Keratinocyte (primary cell): Measurements from ENCODE around the gene ADAMTS7. TPM values are rescaled to one million over a fixed set of nuclear protein-coding genes. Genes with fewer than 3 reads are reported as not detected.
"Not testable (repeated sequence)": the region's sequence is repeated elsewhere in the genome, so short reads cannot be mapped to it uniquely, and the experiment has no call there.

Experiments used
- DNase-seq: peaks from one replicate; pipeline ENCODE4 v3.0.0-alpha.2; 2011; ENCODE audit warnings: low read depth, missing footprints, low spot score
- FAIRE-seq: peaks from 2 replicates; lab custom pipeline; 2011; peaks lifted over from hg19 to GRCh38; lab: Jason Lieb, UNC
- H2AFZ ChIP-seq: 2 replicates; pipeline ENCODE4 v1.6.0; 2012; ENCODE audit warnings: low read length, control low read depth, inconsistent platforms; ENCODE audit not compliant: control insufficient read depth
- H3K27ac ChIP-seq: 2 replicates; pipeline ENCODE4 v1.5.1; 2011; ENCODE audit warnings: low read length; ENCODE audit not compliant: control insufficient read depth, insufficient read depth
- H3K27me3 ChIP-seq: 3 replicates; pipeline ENCODE4 v1.6.0; 2011; ENCODE audit warnings: low read length; ENCODE audit not compliant: control insufficient read depth, insufficient read depth; ENCODE audit errors: extremely low read depth
- H3K36me3 ChIP-seq, 2 experiments: 2 replicates in 1 of 2; 3 replicates in 1 of 2; pipeline ENCODE4 v1.5.1; 2011; ENCODE audit warnings: low read length in 2 of 2, mild to moderate bottlenecking in 1 of 2; ENCODE audit not compliant: control insufficient read depth in 2 of 2, insufficient read depth in 2 of 2; ENCODE audit errors: extremely low read depth in 1 of 2
- H3K4me1 ChIP-seq: 3 replicates; pipeline ENCODE4 v1.5.1; 2011; ENCODE audit warnings: low read length; ENCODE audit not compliant: control insufficient read depth, insufficient read depth; ENCODE audit errors: extremely low read depth
- H3K4me2 ChIP-seq: 3 replicates; pipeline ENCODE4 v1.6.0; 2011; ENCODE audit warnings: low read depth, low read length; ENCODE audit not compliant: control insufficient read depth, insufficient read depth; ENCODE audit errors: extremely low read depth
- H3K4me3 ChIP-seq, 3 experiments: fragments of 200-600 bp in 1 of 3; sonication (generic) in 1 of 3; 2 replicates in 2 of 3; 3 replicates in 1 of 3; pipeline ENCODE4 v1.5.1; 2011 to 2016; ENCODE audit warnings: low read length in 3 of 3, mild to moderate bottlenecking in 3 of 3, control low read depth in 2 of 3, inconsistent platforms in 1 of 3, low read depth in 1 of 3, mixed read lengths in 1 of 3, mixed run types in 1 of 3, moderate library complexity in 1 of 3; ENCODE audit not compliant: control insufficient read depth in 2 of 3, insufficient read depth in 2 of 3; ENCODE audit errors: extremely low read depth in 1 of 3
- H3K79me2 ChIP-seq: 2 replicates; pipeline ENCODE4 v1.6.0; 2012; ENCODE audit warnings: low read length; ENCODE audit not compliant: control insufficient read depth, insufficient read depth
- H3K9ac ChIP-seq: 3 replicates; pipeline ENCODE4 v1.6.0; 2011; ENCODE audit warnings: low read length; ENCODE audit not compliant: control insufficient read depth, insufficient read depth; ENCODE audit errors: extremely low read depth
- H3K9me1 ChIP-seq: 3 replicates; pipeline ENCODE4 v1.6.0; 2011; ENCODE audit warnings: low read length; ENCODE audit not compliant: control insufficient read depth, insufficient read depth; ENCODE audit errors: extremely low read depth
- H3K9me3 ChIP-seq: 2 replicates; pipeline ENCODE4 v1.5.1; 2012; ENCODE audit warnings: low read depth, low read length; ENCODE audit not compliant: control insufficient read depth
- H4K20me1 ChIP-seq: 3 replicates; pipeline ENCODE4 v1.6.0; 2011; ENCODE audit warnings: low read length; ENCODE audit not compliant: control insufficient read depth, insufficient read depth; ENCODE audit errors: extremely low read depth
- CTCF ChIP-seq, 3 experiments: IDR thresholded peaks in 1 of 3; conservative IDR thresholded peaks in 1 of 3; optimal IDR thresholded peaks in 1 of 3; 2 replicates in 2 of 3; 3 replicates in 1 of 3; pipeline versions ENCODE3 to v1.5.1; 2011; ENCODE audit warnings: low read length in 3 of 3, mild to moderate bottlenecking in 3 of 3, moderate library complexity in 2 of 3, control low read depth in 1 of 3, inconsistent platforms in 1 of 3; ENCODE audit not compliant: insufficient read depth in 2 of 3; ENCODE audit errors: extremely low read depth in 1 of 3
- EZH2 ChIP-seq: IDR thresholded peaks from one replicate; pipeline ENCODE4 v1.6.1; 2012; ENCODE audit warnings: inconsistent platforms, mild to moderate bottlenecking, low read length, moderate library complexity
- dilution Hi-C: fragments of 300-500 bp; cut with MboI; formaldehyde crosslinking; loops from one replicate; pipeline ENCODE4 v1.7.0; 2020; ENCODE audit warnings: low sequenced_read_pairs; ENCODE audit not compliant: extremely low pct_ligation_motif_present
- polyA plus RNA-seq, 5 experiments: library from polyadenylated mRNA; depleted of rRNA in 3 of 5; stranded (reverse) in 3 of 5; stranded (forward) in 1 of 5; unstranded in 1 of 5; fragments of >200 nt; gene quantifications; 1 replicate in 1 of 5; 2 replicates in 3 of 5; 3 replicates in 1 of 5; pipeline versions ENCODE4 v1.2.1 to v1.2.3, GENCODE V29; 2011 to 2012; ENCODE audit warnings: missing spikeins in 2 of 5, low read depth in 1 of 5, low replicate concordance in 1 of 5

ADAMTS7 gene
- polyA plus RNA-seq, 1 donor (not counting 4 experiments of a cell fraction or from before 2014, with no cell fraction given), result 0.13 TPM

- Histone ChIP-seq H3K9ac (no peak overlapping the region), H3K79me2 (no peaks in the 10 kb centered on the region), H3K4me1 (no peaks in the 10 kb centered on the region), H3K4me3 (no peak overlapping the region), H3K27ac (no peak overlapping the region), H2AFZ (no peak overlapping the region), H3K4me2 (no peak overlapping the region), H3K27me3 (peaks cover 3% of the 10 kb centered on the region), H4K20me1 (no peaks in the 10 kb centered on the region), H3K36me3 (no peaks in the 10 kb centered on the region), H3K9me1 (no peaks in the 10 kb centered on the region), H3K9me3 (no peaks in the 10 kb centered on the region)
- DNase-seq (no peak), FAIRE-seq (no peak)
- no peak for TF ChIP-seq EZH2
- TF ChIP-seq CTCF (optimal IDR thresholded peaks at IDR 0.05 in 1 of 3, IDR thresholded peaks at IDR 0.05 in 1 of 3, conservative IDR thresholded peaks at IDR 0.05 in 1 of 3; ENCODE audit: extremely low read depth in 1 of 3, insufficient read depth in 2 of 3, low read length in 3 of 3), result no peak
- dilution Hi-C loops, result no loop called here
Observed at GRCh38 chr15:78726870-78727551, 84.3 kb downstream of the ADAMTS7 start.

DNA sequence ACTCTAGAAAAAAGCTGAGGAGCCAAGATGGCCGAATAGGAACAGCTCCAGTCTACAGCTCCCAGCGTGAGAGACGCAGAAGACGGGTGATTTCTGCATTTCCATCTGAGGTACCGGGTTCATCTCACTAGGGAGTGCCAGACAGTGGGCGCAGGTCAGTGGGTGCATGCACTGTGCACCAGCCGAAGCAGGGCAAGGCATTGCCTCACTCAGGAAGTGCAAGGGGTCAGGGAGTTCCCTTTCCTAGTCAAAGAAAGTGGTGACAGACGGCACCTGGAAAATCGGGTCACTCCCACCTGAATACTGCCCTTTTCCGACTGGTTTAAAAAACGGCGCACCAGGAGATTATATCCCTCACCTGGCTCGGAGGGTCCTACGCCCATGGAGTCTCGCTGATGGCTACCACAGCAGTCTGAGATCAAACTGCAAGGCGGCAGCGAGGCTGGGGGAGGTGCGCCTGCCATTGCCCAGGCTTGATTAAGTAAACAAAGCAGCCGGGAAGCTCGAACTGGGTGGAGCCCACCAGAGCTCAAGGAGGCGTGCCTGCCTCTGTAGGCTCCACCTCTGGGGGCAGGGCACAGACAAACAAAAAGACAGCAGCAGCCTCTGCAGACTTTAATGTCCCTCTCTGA, 91.3 kb downstream of the ADAMTS7 start:
- H3K4me2 ChIP-seq, H3K79me2 ChIP-seq, H3K9ac ChIP-seq, DNase-seq, H3K27ac ChIP-seq, dilution Hi-C loops, H3K4me3 ChIP-seq, H3K36me3 ChIP-seq, H2AFZ ChIP-seq, H3K27me3 ChIP-seq, H3K9me3 ChIP-seq, H3K9me1 ChIP-seq, H4K20me1 ChIP-seq, FAIRE-seq: not testable (repeated sequence)
- peaks cover 16% of the 10 kb centered on the region for H3K4me1 ChIP-seq
